Kidney epithelial cell (primary cell): ENCODE results near the gene ABLIM1. TPM values are rescaled to one million over a fixed set of nuclear protein-coding genes. Genes with fewer than 3 reads are reported as not detected.

Source experiments
- DNase-seq: peaks from one replicate; pipeline ENCODE4 v3.0.0-alpha.2; 2010; ENCODE audit warnings: low read depth
- H3K27me3 ChIP-seq: 2 replicates; pipeline ENCODE4 v1.6.0; 2011; ENCODE audit warnings: low read length; ENCODE audit not compliant: control insufficient read depth, insufficient read depth
- H3K36me3 ChIP-seq: 2 replicates; pipeline ENCODE4 v1.5.1; 2011; ENCODE audit warnings: low read length; ENCODE audit not compliant: control insufficient read depth, insufficient read depth
- H3K4me3 ChIP-seq: 2 replicates; pipeline ENCODE4 v1.5.1; 2011; ENCODE audit warnings: low read depth, mild to moderate bottlenecking, control low read depth, low read length
- total RNA-seq: library from RNA; depleted of rRNA; stranded (reverse); fragments of >200 nt; gene quantifications from 2 replicates; pipeline ENCODE4 v1.2.3, GENCODE V29; 2015
- TF ChIP-seq, protein P1 (sequence below): IDR thresholded peaks from 2 replicates; pipeline ENCODE4 v1.5.1; 2011; ENCODE audit warnings: mild to moderate bottlenecking, moderate library complexity, low read length, control low read depth, inconsistent platforms; ENCODE audit not compliant: insufficient read depth, poor library complexity, severe bottlenecking

Gene ABLIM1
- total RNA-seq, 1 donor from 2014 or later, result 41.9 TPM

DNA sequence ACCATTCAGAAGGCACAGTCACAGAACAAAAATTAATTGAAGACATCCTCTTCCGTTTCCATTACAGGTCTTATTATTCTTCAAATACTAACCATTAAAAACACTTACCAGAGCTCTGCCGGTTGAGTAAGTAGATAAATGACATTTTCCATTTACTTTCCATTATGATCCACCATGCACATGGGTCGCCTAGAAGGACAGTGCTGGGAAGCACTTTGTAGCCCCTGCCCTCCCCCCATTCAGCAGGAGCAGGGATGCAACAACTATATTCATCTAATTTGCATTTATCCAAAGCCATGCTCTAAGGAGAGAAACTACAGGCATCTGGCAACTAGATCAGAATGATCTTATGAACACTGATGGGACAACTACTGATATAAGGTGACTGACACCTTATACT is 177.0 kb downstream of the ABLIM1 start:
- Histone ChIP-seq H3K27me3 (no peaks in the 10 kb centered on the region), H3K36me3 (no peaks in the 10 kb centered on the region), H3K4me3 (no peak overlapping the region)
- TF ChIP-seq, protein P1, sequence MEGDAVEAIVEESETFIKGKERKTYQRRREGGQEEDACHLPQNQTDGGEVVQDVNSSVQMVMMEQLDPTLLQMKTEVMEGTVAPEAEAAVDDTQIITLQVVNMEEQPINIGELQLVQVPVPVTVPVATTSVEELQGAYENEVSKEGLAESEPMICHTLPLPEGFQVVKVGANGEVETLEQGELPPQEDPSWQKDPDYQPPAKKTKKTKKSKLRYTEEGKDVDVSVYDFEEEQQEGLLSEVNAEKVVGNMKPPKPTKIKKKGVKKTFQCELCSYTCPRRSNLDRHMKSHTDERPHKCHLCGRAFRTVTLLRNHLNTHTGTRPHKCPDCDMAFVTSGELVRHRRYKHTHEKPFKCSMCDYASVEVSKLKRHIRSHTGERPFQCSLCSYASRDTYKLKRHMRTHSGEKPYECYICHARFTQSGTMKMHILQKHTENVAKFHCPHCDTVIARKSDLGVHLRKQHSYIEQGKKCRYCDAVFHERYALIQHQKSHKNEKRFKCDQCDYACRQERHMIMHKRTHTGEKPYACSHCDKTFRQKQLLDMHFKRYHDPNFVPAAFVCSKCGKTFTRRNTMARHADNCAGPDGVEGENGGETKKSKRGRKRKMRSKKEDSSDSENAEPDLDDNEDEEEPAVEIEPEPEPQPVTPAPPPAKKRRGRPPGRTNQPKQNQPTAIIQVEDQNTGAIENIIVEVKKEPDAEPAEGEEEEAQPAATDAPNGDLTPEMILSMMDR, result no peak
- no peak for DNase-seq

GRCh38 chr10:114479836-114480235 is 178.2 kb downstream of the ABLIM1 start:
- TF ChIP-seq, protein P1, result no peak
- no peak for DNase-seq
- no peaks in the 10 kb centered on the region for H3K27me3 ChIP-seq
- H3K4me3 ChIP-seq, result no peak overlapping the region
- no peaks in the 10 kb centered on the region for H3K36me3 ChIP-seq

DNA sequence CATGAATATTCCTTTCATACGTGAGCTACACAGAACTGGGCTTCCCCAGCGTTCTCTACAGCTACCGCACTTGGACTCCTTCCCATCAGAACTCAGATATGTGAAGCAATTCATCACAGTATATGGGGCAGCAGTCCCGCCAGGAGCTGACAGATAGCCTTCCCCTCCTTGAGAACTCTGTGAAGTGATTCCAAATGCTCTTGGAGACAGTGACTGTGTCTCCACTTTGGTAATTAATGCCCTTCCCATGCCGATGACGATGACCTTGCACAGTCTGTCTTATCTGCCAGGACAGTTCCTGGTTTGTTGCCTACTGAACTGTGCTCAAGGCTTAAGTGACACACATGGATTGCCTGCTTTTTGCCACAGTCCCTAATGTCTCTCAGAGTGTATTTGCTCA is 178.8 kb downstream of the ABLIM1 start:
- no peaks in the 10 kb centered on the region for H3K36me3 ChIP-seq
- DNase-seq, result no peak
- H3K27me3 ChIP-seq, result no peaks in the 10 kb centered on the region
- TF ChIP-seq, protein P1, result no peak
- no peak overlapping the region for H3K4me3 ChIP-seq

GRCh38 chr10:114478281-114478680 is 179.8 kb downstream of the ABLIM1 start:
- H3K27me3 ChIP-seq, result no peaks in the 10 kb centered on the region
- TF ChIP-seq, protein P1, result no peak
- H3K4me3 ChIP-seq, result no peak overlapping the region
- DNase-seq, result no peak
- H3K36me3 ChIP-seq, result no peaks in the 10 kb centered on the region

DNA sequence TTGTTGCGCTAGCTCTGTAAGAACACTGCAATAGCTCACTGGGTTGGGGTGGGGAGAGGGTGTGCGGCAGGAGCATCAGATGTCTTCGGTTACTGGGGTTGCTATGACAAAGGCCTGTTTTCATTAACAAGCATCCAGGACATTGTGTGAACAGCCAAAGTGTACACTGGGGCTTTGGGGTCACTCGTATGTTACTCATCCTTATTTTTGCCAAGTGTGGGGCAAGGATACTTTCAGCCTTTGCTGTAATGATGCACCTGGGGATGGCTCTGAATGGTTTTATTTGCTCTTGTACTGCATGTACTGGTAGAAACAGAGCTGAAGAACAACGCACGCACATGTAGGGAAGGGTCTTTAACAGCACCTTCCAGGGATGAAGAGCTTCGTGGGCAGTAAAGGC is 180.8 kb downstream of the ABLIM1 start:
- DNase-seq, result no peak
- Histone ChIP-seq H3K36me3 (no peaks in the 10 kb centered on the region), H3K27me3 (no peaks in the 10 kb centered on the region), H3K4me3 (no peak overlapping the region)
- TF ChIP-seq, protein P1, result no peak

- Histone ChIP-seq H3K27me3 (no peaks in the 10 kb centered on the region), H3K36me3 (no peaks in the 10 kb centered on the region), H3K4me3 (no peak overlapping the region)
- no peak for DNase-seq
- TF ChIP-seq, protein P1, result no peak
Observed at GRCh38 chr10:114474989-114475388, 183.1 kb downstream of the ABLIM1 start.
